Astrocyte of the cerebellum (primary cell): ENCODE results near the gene ELAVL2.
"Not testable (repeated sequence)": the region's sequence is repeated elsewhere in the genome, so short reads cannot be mapped to it uniquely, and the experiment has no call there.

Experiments used
- DNase-seq: peaks from one replicate; pipeline ENCODE4 v3.0.0-alpha.2; 2011; ENCODE audit warnings: low read depth
- H3K4me3 ChIP-seq: 2 replicates; pipeline ENCODE4 v1.5.1; 2011; ENCODE audit warnings: mild to moderate bottlenecking, low read depth, low read length, moderate library complexity
- CTCF ChIP-seq: IDR thresholded peaks from 2 replicates; pipeline ENCODE4 v1.5.1; 2012; ENCODE audit warnings: low read length, low read depth, moderate library complexity, mild to moderate bottlenecking; ENCODE audit errors: missing control alignments
- in situ Hi-C: cut with HindIII; loops from 2 replicates; pipeline ENCODE4 v1.10.0; 2017; ENCODE audit warnings: low sequenced_read_pairs

Gene ELAVL2

GRCh38 chr9:23731353-23731752 lies 94.7 kb downstream of the ELAVL2 start:
- TF ChIP-seq CTCF = no peak
- DNase-seq = no peak
- no peak overlapping the region for H3K4me3 ChIP-seq
- in situ Hi-C loops = no loop called here

- in situ Hi-C loops = no loop called here
- no peak overlapping the region for H3K4me3 ChIP-seq
- no peak for DNase-seq
- no peak for TF ChIP-seq CTCF
Measured at GRCh38 chr9:23730364-23730763, 95.7 kb downstream of the ELAVL2 start.

- no peak for DNase-seq
- no peak for TF ChIP-seq CTCF
- no peak overlapping the region for H3K4me3 ChIP-seq
- in situ Hi-C loops = no loop called here
Measured at GRCh38 chr9:23728736-23729135, 97.3 kb downstream of the ELAVL2 start.

GRCh38 chr9:23725279-23725946 lies 100.6 kb downstream of the ELAVL2 start:
- no peak for DNase-seq
- no peak overlapping the region for H3K4me3 ChIP-seq
- in situ Hi-C loops = no loop called here
- no peak for TF ChIP-seq CTCF

GRCh38 chr9:23723672-23724071 lies 102.4 kb downstream of the ELAVL2 start:
- DNase-seq = no peak
- TF ChIP-seq CTCF = no peak
- in situ Hi-C loops = no loop called here
- H3K4me3 ChIP-seq = no peak overlapping the region

- in situ Hi-C loops, H3K4me3 ChIP-seq, DNase-seq: not testable (repeated sequence)
Measured at GRCh38 chr9:23723048-23723447, 103.0 kb downstream of the ELAVL2 start.

GRCh38 chr9:23721466-23721865 lies 104.6 kb downstream of the ELAVL2 start:
- TF ChIP-seq CTCF = no peak

More at GRCh38 chr9:23721466-23721865, 104.6 kb downstream of the ELAVL2 start:
- in situ Hi-C loops = no loop called here
- no peak for DNase-seq
- H3K4me3 ChIP-seq = no peak overlapping the region
